Suprapubic skin (tissue), 4 donors: ENCODE measurements around the gene ACER3. TPM values are rescaled to one million over a fixed set of nuclear protein-coding genes. Genes with fewer than 3 reads are reported as not detected.
"Not testable (repeated sequence)": the region's sequence is repeated elsewhere in the genome, so short reads cannot be mapped to it uniquely, and the experiment has no call there.

Source experiments
- DNase-seq, 2 donors: peaks; one replicate each; pipeline ENCODE4 v3.0.0-alpha.2; 2019; ENCODE audit warnings: low spot score in 2 of 2
- H3K27ac ChIP-seq: fragments of 200-600 bp; sonication (generic); one replicate; pipeline ENCODE4 v1.5.1; 2019
- H3K27me3 ChIP-seq: fragments of 200-600 bp; sonication (generic); one replicate; pipeline ENCODE4 v1.5.1; 2019
- H3K36me3 ChIP-seq: fragments of 200-600 bp; sonication (generic); one replicate; pipeline ENCODE4 v1.5.1; 2019
- H3K4me1 ChIP-seq: fragments of 200-600 bp; sonication (generic); one replicate; pipeline ENCODE4 v1.5.1; 2019
- H3K4me3 ChIP-seq: fragments of 200-600 bp; sonication (generic); one replicate; pipeline ENCODE4 v1.5.1; 2019; ENCODE audit warnings: mild to moderate bottlenecking
- H3K9me3 ChIP-seq: fragments of 200-600 bp; sonication (generic); one replicate; pipeline ENCODE4 v1.5.1; 2019
- CTCF ChIP-seq, 2 donors: fragments of 200-600 bp in 1 of 2; fragments of 450-650 bp in 1 of 2; sonication (generic) in 1 of 2; IDR thresholded peaks; one replicate each; pipeline ENCODE4 v1.5.1; 2016 to 2019; ENCODE audit warnings: antibody characterized with exemption in 2 of 2, mild to moderate bottlenecking in 1 of 2, moderate library complexity in 1 of 2
- EP300 ChIP-seq: sonication (generic); formaldehyde crosslinking; IDR thresholded peaks from one replicate; pipeline ENCODE4 v1.6.1; 2017; ENCODE audit warnings: antibody characterized with exemption
- POLR2A ChIP-seq, 2 donors: fragments of 450-650 bp; IDR thresholded peaks; one replicate each; pipeline ENCODE4 v1.6.1; 2017; ENCODE audit warnings: antibody characterized with exemption in 2 of 2, mild to moderate bottlenecking in 2 of 2, moderate library complexity in 2 of 2
- POLR2AphosphoS5 ChIP-seq, 3 donors: sonication (generic); formaldehyde crosslinking; IDR thresholded peaks; one replicate each; pipeline ENCODE4 v1.6.1; 2017; ENCODE audit warnings: antibody characterized with exemption in 3 of 3
- WGBS: methylation state at CpG from one replicate; pipeline ENCODE4 v1.1.5; 2018; 5-methylcytosine and 5-hydroxymethylcytosine counted together
- total RNA-seq, 4 donors: library from RNA; depleted of rRNA; stranded (reverse); fragments of >200 nt; gene quantifications; one replicate each; pipeline ENCODE4 v1.1.0, GENCODE V29; 2016

The ACER3 gene
- total RNA-seq, 4 donors from 2014 or later, result 8.9 to 10.1 (median 9.5) TPM

DNA sequence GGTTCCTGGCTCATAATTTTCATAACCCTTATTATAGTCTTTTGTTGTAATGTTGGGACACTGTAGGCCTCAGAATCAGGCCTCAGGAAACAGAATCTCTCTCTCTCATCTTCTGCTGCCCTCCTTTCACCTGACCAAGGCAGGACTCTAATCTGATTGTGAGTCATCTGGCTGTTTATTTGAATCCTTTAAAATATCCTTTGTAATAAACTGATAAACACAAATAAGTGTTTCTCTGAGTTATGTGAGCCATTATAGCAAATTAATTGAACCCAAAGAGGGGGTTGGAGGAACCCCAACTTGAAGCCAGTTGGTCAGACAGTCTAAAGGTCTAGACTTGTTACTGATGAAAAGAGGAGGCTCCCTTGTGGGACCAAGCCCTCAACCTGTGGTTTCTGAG lies 30.6 kb downstream of the ACER3 start:
- Histone ChIP-seq H3K9me3 (no peaks in the 10 kb centered on the region), H3K36me3 (no peaks in the 10 kb centered on the region), H3K4me1 (no peaks in the 10 kb centered on the region), H3K4me3 (no peak overlapping the region), H3K27me3 (no peaks in the 10 kb centered on the region), H3K27ac (no peak overlapping the region)
- TF ChIP-seq POLR2AphosphoS5 (IDR thresholded peaks at IDR 0.05), result no peak
- TF ChIP-seq CTCF (IDR thresholded peaks at IDR 0.05), result no peak
- DNase-seq, result no peak

DNA sequence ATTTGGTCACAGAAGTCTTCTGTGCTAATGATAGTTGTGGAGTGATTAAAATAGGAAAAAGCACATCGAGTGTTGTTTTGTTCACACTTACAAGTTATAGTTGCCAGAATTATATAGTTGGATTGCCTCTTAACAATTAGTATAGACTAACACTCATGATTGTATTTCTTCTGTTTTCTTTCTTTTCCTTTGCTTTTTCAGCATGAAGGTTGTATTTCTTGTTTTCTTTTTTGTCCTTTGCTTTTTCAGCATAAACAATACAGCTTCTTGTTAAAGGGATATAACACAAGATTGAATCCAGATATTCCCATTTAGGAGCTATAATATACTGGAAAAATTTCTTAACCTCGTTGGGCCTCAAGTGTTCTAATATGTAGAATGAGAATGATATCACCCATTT lies 31.1 kb downstream of the ACER3 start:
- 72% methylated on average over 2 of the region's 2 CpGs for WGBS
- Histone ChIP-seq H3K27ac (no peak overlapping the region), H3K9me3 (no peaks in the 10 kb centered on the region), H3K36me3 (no peaks in the 10 kb centered on the region), H3K4me1 (no peaks in the 10 kb centered on the region), H3K4me3 (no peak overlapping the region), H3K27me3 (no peaks in the 10 kb centered on the region)
- TF ChIP-seq POLR2A (IDR thresholded peaks at IDR 0.05) (no peak), POLR2AphosphoS5 (IDR thresholded peaks at IDR 0.05) (no peak), CTCF (IDR thresholded peaks at IDR 0.05) (no peak), EP300 (no peak)
- no peak for DNase-seq

DNA sequence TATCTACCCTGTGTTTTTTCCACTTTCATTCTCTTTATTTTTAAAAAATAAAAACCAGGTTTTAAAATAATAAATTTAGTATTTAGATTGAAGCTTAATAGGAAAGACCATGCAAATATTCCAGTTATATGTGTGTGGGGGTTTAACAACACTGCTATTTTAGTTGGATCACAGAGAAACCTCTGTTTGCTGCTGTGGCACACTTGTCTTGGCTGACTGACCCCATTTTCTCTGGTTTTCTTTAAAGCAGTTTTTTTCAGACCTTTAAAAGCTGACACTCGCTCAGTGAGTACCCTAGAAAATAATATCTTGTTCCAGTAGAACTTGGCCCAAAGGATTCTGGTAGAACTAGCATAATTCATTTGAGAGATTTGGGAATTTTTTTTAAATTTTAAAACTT lies 31.6 kb downstream of the ACER3 start:
- no peaks in the 10 kb centered on the region for H3K4me1 ChIP-seq
- no peak overlapping the region for H3K27ac ChIP-seq
- DNase-seq, result no peak
- H3K9me3 ChIP-seq, result no peaks in the 10 kb centered on the region
- TF ChIP-seq POLR2A (IDR thresholded peaks at IDR 0.05) (no peak), POLR2AphosphoS5 (IDR thresholded peaks at IDR 0.05) (no peak), EP300 (no peak)
- H3K4me3 ChIP-seq, result no peak overlapping the region
- 92% methylated on average over 1 of the region's 1 CpG for WGBS
- no peaks in the 10 kb centered on the region for H3K36me3 ChIP-seq
- no peaks in the 10 kb centered on the region for H3K27me3 ChIP-seq

DNA sequence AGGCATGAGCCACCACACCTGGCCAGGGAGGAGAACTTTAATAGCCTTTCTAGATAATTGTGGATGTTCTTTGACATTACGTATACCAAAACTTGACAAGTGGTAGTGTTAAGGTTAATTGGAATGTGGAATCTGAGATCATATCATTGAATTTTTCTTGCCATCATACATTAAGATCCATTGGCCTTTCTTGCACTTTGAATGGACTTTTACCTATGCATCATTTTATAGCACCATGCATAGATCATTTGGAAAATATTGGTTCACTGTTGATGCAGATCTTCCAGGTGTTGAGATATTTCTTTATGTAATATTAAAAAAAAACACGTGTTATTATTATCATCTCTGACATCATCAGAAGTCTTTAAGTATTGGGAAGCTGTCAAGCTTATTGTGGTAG lies 36.5 kb downstream of the ACER3 start:
- TF ChIP-seq POLR2AphosphoS5 (IDR thresholded peaks at IDR 0.05), result no peak
- TF ChIP-seq EP300, result no peak
- WGBS, result 87% methylated on average over 2 of the region's 2 CpGs
- Histone ChIP-seq H3K9me3 (no peaks in the 10 kb centered on the region), H3K27ac (no peak overlapping the region), H3K36me3 (no peaks in the 10 kb centered on the region), H3K4me1 (no peaks in the 10 kb centered on the region), H3K4me3 (no peak overlapping the region), H3K27me3 (no peaks in the 10 kb centered on the region)
- no peak for DNase-seq

DNA sequence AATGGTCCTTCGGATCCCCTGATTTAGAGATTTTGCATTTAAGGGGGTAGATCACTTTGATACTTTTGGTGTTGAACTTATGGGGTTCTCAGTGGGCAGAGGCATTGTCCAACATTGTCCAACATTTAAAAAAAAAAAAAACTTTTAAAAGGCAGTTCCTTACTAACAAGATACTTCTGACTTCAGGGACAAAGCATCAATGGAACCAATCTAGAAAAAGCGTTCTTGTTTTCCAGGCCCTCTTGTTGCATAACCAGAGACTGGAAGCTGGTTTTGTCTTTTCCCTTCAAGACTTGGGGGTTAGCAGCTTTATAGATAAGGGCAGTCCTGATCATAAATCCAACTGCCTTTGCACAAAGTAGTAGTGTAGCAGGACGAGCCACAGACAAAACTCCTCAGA lies 40.4 kb downstream of the ACER3 start:
- 92% methylated on average over 3 of the region's 3 CpGs for WGBS
- no peak for DNase-seq
- no peaks in the 10 kb centered on the region for H3K36me3 ChIP-seq
- no peak overlapping the region for H3K4me3 ChIP-seq
- peaks cover 13% of the 10 kb centered on the region for H3K4me1 ChIP-seq
- H3K27ac ChIP-seq, result no peak overlapping the region
- no peaks in the 10 kb centered on the region for H3K9me3 ChIP-seq
- TF ChIP-seq POLR2A (IDR thresholded peaks at IDR 0.05), result no peak
- TF ChIP-seq CTCF (IDR thresholded peaks at IDR 0.05), result no peak
- no peak for TF ChIP-seq POLR2AphosphoS5 (IDR thresholded peaks at IDR 0.05)
- no peak for TF ChIP-seq EP300
- no peaks in the 10 kb centered on the region for H3K27me3 ChIP-seq

DNA sequence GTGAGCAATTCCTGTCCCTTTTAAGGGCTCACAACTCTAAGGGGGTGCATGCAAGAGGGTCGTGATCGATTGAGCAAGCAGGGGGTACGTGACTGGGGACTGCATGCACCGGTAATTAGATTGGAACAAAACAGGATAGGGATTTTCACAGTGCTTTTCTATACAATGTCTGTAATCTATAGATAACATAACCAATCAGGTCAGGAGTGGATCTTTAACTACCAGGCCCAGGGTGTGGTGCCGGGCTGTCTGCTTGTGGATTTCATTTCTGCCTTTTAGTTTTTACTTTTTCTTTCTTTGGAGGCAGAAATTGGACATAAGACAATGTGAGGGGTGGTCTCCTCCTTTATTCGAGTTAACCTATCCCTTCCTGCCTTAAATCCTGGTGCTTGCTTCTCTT lies 40.9 kb downstream of the ACER3 start:
- H3K27me3 ChIP-seq, DNase-seq, H3K4me3 ChIP-seq, H3K9me3 ChIP-seq, H3K27ac ChIP-seq, H3K36me3 ChIP-seq: not testable (repeated sequence)
- peaks cover 13% of the 10 kb centered on the region for H3K4me1 ChIP-seq
- WGBS, result 94% methylated on average over 6 of the region's 6 CpGs
